Measurements from ENCODE around the gene SLC2A5. TPM values are rescaled to one million over a fixed set of nuclear protein-coding genes. Genes with fewer than 3 reads are reported as not detected.

The SLC2A5 gene
- total RNA-seq, 4 donors from 2014 or later, result 0.16 to 2.7 (median 0.39) TPM

- H3K4me3 ChIP-seq, result no peak overlapping the region
- ATAC-seq, result no peak
- TF ChIP-seq POLR2A (IDR thresholded peaks at IDR 0.05) (no peak), CTCF (IDR thresholded peaks at IDR 0.05) (no peak), POLR2AphosphoS5 (IDR thresholded peaks at IDR 0.05) (no peak), EP300 (IDR thresholded peaks at IDR 0.05) (no peak)
- no peak overlapping the region for H3K27ac ChIP-seq
- H3K27me3 ChIP-seq, result no peaks in the 10 kb centered on the region
- no peaks in the 10 kb centered on the region for H3K9me3 ChIP-seq
- H3K4me1 ChIP-seq, result peaks cover 5 to 21% (median 6%) of the 10 kb centered on the region in 3 donors
- 75 to 93% methylated on average over 2 to 4 of the region's 4 CpGs for WGBS, 2 donors (ENCODE audit: low coverage in 1 of 2)
- H3K36me3 ChIP-seq, result no peaks in the 10 kb centered on the region
Observed at GRCh38 chr1:9088807-9089206, 19.4 kb upstream of the SLC2A5 start.

GRCh38 chr1:9087411-9088125 is 18.1 kb upstream of the SLC2A5 start:
- H3K27ac ChIP-seq, result no peak overlapping the region
- H3K36me3 ChIP-seq, result no peaks in the 10 kb centered on the region
- peaks cover 5 to 21% (median 6%) of the 10 kb centered on the region in 3 donors for H3K4me1 ChIP-seq
- no peak overlapping the region for H3K4me3 ChIP-seq
- H3K9me3 ChIP-seq, result no peaks in the 10 kb centered on the region
- no peaks in the 10 kb centered on the region for H3K27me3 ChIP-seq
- ATAC-seq, result no peak
- WGBS, 2 donors (ENCODE audit: low coverage in 1 of 2), result 79 to 85% methylated on average over 7 to 9 of the region's 12 CpGs
- TF ChIP-seq EP300 (IDR thresholded peaks at IDR 0.05) (no peak), POLR2AphosphoS5 (IDR thresholded peaks at IDR 0.05) (no peak), CTCF (IDR thresholded peaks at IDR 0.05) (no peak), POLR2A (IDR thresholded peaks at IDR 0.05) (no peak)

GRCh38 chr1:9086796-9087195 is 17.4 kb upstream of the SLC2A5 start:
- no peak for ATAC-seq
- Histone ChIP-seq H3K4me1 (peaks cover 5 to 21% (median 6%) of the 10 kb centered on the region in 3 donors), H3K27me3 (no peaks in the 10 kb centered on the region), H3K27ac (no peak overlapping the region), H3K36me3 (no peaks in the 10 kb centered on the region), H3K4me3 (no peak overlapping the region), H3K9me3 (no peaks in the 10 kb centered on the region)
- WGBS, 2 donors (ENCODE audit: low coverage in 1 of 2), result 74 to 75% methylated on average over 2 of the region's 2 CpGs
- TF ChIP-seq CTCF (IDR thresholded peaks at IDR 0.05), result no peak
- no peak for TF ChIP-seq EP300 (IDR thresholded peaks at IDR 0.05)
- TF ChIP-seq POLR2AphosphoS5 (IDR thresholded peaks at IDR 0.05), result no peak
- no peak for TF ChIP-seq POLR2A (IDR thresholded peaks at IDR 0.05)

- Histone ChIP-seq H3K36me3 (no peaks in the 10 kb centered on the region), H3K9me3 (no peaks in the 10 kb centered on the region), H3K4me1 (peaks cover 5 to 21% (median 6%) of the 10 kb centered on the region in 3 donors), H3K27ac (peak overlapping the region in 2 of 4 donors; percentile 59 to 75), H3K4me3 (no peak overlapping the region), H3K27me3 (no peaks in the 10 kb centered on the region)
- no peak for ATAC-seq
- no peak for TF ChIP-seq POLR2AphosphoS5 (IDR thresholded peaks at IDR 0.05)
- TF ChIP-seq EP300 (IDR thresholded peaks at IDR 0.05), result no peak
- no peak for TF ChIP-seq CTCF (IDR thresholded peaks at IDR 0.05)
- TF ChIP-seq POLR2A (IDR thresholded peaks at IDR 0.05), result no peak
- WGBS, 2 donors (ENCODE audit: low coverage in 1 of 2), result 20 to 21% methylated on average over 3 to 5 of the region's 5 CpGs
Observed at GRCh38 chr1:9086045-9086444, 16.6 kb upstream of the SLC2A5 start.

Data from gastroesophageal sphincter (tissue), 4 donors.